HG02763 (cell line): ENCODE data around the gene SLC37A1.
A peak's percentile ranks its signal among the peaks of the same experiment; 100 is the strongest.

ENCODE experiments used
- ATAC-seq: cut with Tn5 transposase; IDR thresholded peaks from one replicate; pipeline ENCODE4 v1.9.1; 2021; ENCODE audit warnings: mild to moderate bottlenecking, moderate library complexity; ENCODE audit not compliant: unreplicated experiment

SLC37A1 gene

GRCh38 chr21:42525676-42526378, 12.2 kb downstream of the SLC37A1 start:
- no peak for ATAC-seq

GRCh38 chr21:42526379-42526727, 12.7 kb downstream of the SLC37A1 start:
- no peak for ATAC-seq

- no peak for ATAC-seq
These were observed 13.5 kb downstream of the SLC37A1 start for GRCh38 chr21:42527127-42527488.

GRCh38 chr21:42527489-42528158, 14.0 kb downstream of the SLC37A1 start:
- peak; percentile 26 for ATAC-seq

- no peak for ATAC-seq
These were observed 16.5 kb downstream of the SLC37A1 start for GRCh38 chr21:42530167-42530518.

- ATAC-seq, result no peak
These were observed 18.1 kb downstream of the SLC37A1 start for GRCh38 chr21:42531771-42532170.

GRCh38 chr21:42532466-42533181, 19.0 kb downstream of the SLC37A1 start:
- ATAC-seq, result no peak

- ATAC-seq, result no peak
These were observed 19.8 kb downstream of the SLC37A1 start for GRCh38 chr21:42533306-42533962.

GRCh38 chr21:42533963-42534355, 20.3 kb downstream of the SLC37A1 start:
- ATAC-seq, result no peak

- ATAC-seq, result peak; percentile 49
These were observed 21.0 kb downstream of the SLC37A1 start for GRCh38 chr21:42534421-42535378.

GRCh38 chr21:42535602-42536171, 22.0 kb downstream of the SLC37A1 start:
- ATAC-seq, result peak; percentile 58

GRCh38 chr21:42536601-42537000, 22.9 kb downstream of the SLC37A1 start:
- ATAC-seq, result no peak

- no peak for ATAC-seq
These were observed 23.6 kb downstream of the SLC37A1 start for GRCh38 chr21:42537106-42537742.

- ATAC-seq, result no peak
These were observed 25.0 kb downstream of the SLC37A1 start for GRCh38 chr21:42538479-42539275.

- ATAC-seq, result no peak
These were observed 25.7 kb downstream of the SLC37A1 start for GRCh38 chr21:42539342-42539741.

- no peak for ATAC-seq
These were observed 26.3 kb downstream of the SLC37A1 start for GRCh38 chr21:42539931-42540343.

- ATAC-seq, result no peak
These were observed 26.7 kb downstream of the SLC37A1 start for GRCh38 chr21:42540396-42540795.

GRCh38 chr21:42541174-42541573, 27.5 kb downstream of the SLC37A1 start:
- no peak for ATAC-seq

GRCh38 chr21:42541618-42542017, 28.0 kb downstream of the SLC37A1 start:
- ATAC-seq, result no peak
